Aorta (tissue), 4 donors: ENCODE measurements around the gene IPO11. TPM values are rescaled to one million over a fixed set of nuclear protein-coding genes. Genes with fewer than 3 reads are reported as not detected.

Source experiments
- polyA plus RNA-seq, 2 donors: library from polyadenylated mRNA; stranded (reverse); fragments of 200-250 nt; gene quantifications; one replicate each; pipeline ENCODE4 v1.2.3, GENCODE V29; 2013
- total RNA-seq, 2 donors: library from RNA; stranded (reverse); fragmentation: NEBNext Ultra II Directional; extraction: Animal tissue kit (Norgen Biotek cat#: 25700); gene quantifications; one replicate each; pipeline ENCODE4 v1.2.1, GENCODE V29; 2021
- donor health status: healthy with polysubstance abuse.
- donor health status: Bipolar disorder and iron deficiency.
- donor health status: DM: no; HTN: no; CAD: no.
- donor health status: DM: yes; HTN: yes; CAD: no.

Gene IPO11
- total and polyA plus RNA-seq, 4 donors: 5.0 to 41.2 (median 16.0) TPM

Other genes starting within 250 kb of the IPO11 start
- gene KIF2A, start 106.6 kb upstream of the IPO11 start, total RNA-seq: 10 to 100 TPM; 25.5 to 33.9 TPM
- 10 to 100 TPM in 1 of 2 donors, 1 to 10 TPM in 1; 5.6 to 17.4 TPM for gene KIF2A, start 106.6 kb upstream of the IPO11 start, polyA plus RNA-seq
- 10 to 100 TPM; 23.1 to 25.5 TPM for gene DIMT1, start 8.9 kb upstream of the IPO11 start, total RNA-seq
- gene DIMT1, start 8.9 kb upstream of the IPO11 start, polyA plus RNA-seq: 10 to 100 TPM; 17.9 to 18.8 TPM
- gene LRRC70, start 166.1 kb downstream of the IPO11 start, total RNA-seq: 10 to 100 TPM in 1 of 2 donors, 1 to 10 TPM in 1; 9.6 to 13.1 TPM
- 1 to 10 TPM in 1 of 2 donors, not detected in 1; 2.5 TPM for gene LRRC70, start 166.1 kb downstream of the IPO11 start, polyA plus RNA-seq